HK-2 (cell line): ENCODE data around the gene VWDE.
A peak's percentile ranks its signal among the peaks of the same experiment; 100 is the strongest.
"Not testable (repeated sequence)": the region's sequence is repeated elsewhere in the genome, so short reads cannot be mapped to it uniquely, and the experiment has no call there.

Source experiments
- DNase-seq: peaks from one replicate; pipeline ENCODE4 v3.0.0-alpha.2; 2018; ENCODE audit not compliant: unreplicated experiment

The VWDE gene

DNA sequence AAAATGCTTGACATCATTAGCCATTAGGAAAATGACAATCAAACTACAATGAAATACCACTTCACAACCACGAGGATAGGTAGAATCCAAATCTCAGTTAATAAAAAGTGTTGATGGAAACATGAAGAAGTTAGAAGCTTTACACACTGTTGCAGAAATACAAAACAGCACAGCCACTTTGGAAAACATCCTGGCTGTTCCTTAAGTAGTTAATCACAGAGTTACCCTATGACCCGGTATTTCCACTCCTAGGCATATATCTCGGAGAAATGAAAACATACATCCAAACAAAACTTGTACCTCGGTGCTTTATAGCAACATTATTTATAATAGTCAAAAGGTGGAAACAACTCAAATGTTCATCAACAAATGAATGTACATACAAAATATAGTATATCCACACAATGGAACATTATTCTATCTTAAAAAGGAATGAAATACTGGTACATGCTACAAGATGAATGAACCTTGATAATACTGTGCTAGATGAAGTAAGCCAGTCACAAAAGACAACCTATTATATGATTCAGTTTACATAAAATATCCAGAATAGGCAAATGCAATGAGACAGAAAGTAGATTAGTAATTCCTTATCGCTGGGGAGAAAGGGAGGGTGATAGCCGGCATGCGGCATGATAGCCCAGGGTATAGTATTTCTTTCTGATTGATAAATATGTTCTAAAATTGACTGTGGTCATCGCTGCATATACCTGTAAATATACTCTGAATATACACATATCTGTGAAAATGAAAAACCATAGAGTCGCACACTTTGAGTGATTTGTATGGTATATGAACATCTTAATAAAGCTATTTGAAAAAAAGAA lies 1.9 kb downstream of the VWDE start:
- no peak for DNase-seq

DNA sequence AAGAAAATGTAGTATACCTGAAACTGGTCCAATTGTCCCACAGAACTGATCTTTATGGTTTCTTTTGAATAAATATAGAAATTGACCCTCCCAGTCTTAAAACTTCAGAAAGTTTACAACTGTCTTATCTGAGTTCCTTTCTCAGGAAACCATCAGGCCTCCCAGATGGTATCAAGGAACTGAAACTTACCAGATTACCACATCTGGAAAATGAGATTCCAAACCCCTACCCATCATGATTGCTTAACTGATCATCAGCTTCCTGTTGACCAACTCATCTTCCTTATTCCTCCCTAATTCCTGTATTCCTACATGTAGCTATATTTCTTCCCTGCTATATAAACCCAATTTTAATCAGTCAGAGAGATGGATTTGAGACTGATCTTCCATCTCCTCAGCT lies 5.5 kb downstream of the VWDE start:
- no peak for DNase-seq

DNA sequence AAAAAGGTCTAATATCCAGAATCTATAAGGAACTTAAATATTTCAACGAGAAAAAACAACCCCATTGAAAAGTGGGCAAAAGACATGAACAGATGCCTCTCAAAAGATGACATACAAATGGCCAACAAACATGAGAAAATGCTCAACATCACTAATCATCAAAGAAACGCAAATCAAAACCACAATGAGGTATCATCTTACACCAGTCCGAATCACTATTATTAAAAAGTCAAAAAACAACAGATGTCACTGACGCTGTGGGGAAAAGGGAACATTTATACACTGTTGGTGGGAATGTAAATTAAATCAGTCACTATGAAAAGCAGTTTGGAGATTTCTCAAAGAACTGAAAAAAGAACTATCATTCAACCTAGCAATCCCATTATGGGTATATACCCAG lies 6.0 kb downstream of the VWDE start:
- DNase-seq, result no peak

- DNase-seq, result not testable (repeated sequence)
Observed at GRCh38 chr7:12396670-12397069, 7.0 kb downstream of the VWDE start.

DNA sequence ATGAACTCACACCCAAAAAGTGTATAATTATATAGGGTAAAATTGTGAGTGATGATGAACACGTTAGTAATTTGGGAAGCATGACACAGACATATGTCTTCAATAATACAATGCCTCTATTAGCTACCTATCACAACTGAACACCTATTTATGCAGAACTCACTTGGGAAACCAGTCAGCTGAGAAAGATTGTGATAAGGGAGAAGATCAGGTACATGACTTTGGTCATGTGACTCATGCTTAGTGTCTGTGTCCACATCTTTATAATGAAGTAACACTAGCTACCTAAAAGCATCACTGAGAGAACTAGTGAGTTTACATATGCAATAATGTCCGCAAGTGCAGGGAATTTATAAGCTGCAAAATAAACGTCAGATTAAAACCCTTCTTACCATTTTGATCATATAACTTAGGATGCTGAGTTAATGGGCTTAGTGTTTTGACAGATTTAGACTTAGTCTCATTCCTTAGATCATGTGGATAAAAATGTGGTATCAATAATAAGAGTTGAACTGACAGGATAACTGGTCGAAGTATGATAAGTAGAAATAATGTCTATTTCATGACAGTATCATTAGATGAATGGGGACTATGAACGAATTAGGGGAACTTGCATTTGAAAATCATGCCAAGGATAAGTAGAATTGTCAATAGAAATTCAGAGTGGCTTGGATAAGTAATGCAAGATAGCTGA lies 11.6 kb downstream of the VWDE start:
- DNase-seq, result no peak

DNA sequence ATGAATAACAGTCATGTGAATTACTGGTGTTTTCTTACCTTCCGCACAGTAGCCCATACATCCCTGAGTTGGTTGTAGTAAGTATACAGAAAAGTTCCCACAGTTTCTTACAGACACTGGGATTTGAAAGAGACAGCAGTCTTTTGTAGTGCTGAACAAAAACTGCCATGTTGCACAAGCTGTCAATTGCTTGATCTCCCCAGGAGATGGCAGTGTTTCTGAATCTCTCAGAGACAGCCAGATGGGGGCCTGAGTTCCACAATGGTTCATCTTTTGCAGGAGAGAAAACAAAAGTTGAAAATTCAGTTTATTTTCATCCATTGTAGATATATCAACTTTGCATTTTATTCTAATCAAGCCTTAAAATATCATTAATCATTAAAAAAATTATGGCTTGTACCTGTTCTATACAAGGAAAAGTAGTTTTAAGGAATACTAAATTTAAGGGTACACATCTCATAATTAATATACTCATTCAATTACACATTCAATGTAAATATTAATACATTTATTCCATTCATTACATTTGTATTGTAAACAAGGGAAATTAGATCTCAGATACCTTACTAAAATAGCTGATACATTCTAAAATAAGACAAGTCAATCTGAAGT lies 14.5 kb downstream of the VWDE start:
- peak; percentile 25 for DNase-seq

GRCh38 chr7:12386313-12386740 lies 17.3 kb downstream of the VWDE start:
- no peak for DNase-seq

DNA sequence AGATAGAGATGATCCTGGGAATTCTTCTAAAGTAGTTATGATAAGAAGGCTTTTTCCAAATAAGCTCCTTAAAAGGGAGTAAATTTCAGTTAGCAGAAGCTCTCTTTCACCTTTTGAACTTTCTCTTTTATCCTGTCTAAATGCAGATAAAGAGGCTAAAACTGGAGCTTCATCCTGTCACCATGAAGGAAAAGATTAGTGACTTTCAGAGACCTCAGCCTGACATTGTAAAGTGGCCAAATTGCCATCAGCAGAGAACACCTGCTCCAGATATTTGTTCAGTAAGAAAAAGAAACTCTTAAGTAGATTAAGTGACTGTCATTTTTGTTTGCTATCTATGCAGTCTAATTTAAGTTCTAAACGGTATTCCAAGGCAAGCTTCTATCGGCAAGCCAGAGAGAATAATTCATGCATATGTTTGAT lies 18.3 kb downstream of the VWDE start:
- no peak for DNase-seq

DNA sequence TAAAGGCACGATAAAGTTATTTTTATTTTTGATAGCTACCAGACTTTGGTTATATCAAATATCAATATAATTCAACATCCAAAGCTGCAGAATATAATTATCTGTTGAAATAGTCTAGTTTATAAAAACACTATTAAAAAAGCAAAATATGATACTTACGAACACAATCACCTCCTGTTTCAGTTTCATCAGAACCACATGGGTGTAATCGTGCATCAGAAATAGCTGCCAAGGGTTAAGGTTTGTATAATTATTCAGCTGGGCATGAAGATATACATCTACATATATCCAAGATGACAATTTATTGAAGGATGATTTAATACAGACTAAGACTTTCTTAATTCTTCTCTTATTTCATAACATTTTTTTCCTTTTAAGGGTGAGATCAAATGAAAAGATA lies 20.3 kb downstream of the VWDE start:
- DNase-seq, result no peak

DNA sequence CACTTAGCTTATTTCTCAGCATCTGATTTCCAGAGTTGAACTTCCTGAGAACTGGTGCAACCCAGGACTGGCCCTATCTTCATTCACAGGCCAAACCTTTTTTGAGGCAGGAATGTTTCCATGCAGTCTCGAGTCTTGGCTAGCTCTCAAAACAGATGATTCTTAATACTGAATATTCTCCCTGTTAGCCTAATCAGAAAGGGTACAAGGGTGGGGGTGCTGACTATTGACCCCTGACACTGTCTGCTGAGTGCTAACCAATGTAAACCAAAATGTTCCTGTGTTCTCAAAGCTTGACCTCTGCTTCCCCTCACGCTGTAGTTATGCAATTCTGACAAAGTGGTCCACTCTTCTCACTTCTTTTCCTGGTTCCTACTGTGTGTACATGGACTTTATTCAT lies 25.3 kb downstream of the VWDE start:
- no peak for DNase-seq

DNA sequence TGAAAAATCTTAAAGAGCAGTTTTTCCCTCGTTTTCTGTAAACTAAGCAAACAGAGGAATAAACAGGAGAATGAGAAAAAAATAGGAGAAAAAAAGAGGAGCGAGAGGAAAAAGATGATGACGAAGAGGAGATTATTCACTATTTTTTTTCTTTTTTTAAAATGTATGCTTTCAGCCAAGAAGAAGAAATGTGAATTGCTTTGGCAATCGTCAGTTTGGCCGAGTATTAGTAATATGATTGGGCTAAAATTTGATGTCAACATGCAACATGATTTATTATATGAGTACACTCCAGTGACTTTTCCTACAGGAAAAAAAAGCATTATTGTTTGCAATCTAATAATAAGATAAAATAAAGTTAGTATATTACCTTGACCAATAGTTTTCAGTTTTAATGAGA lies 26.3 kb downstream of the VWDE start:
- no peak for DNase-seq

DNA sequence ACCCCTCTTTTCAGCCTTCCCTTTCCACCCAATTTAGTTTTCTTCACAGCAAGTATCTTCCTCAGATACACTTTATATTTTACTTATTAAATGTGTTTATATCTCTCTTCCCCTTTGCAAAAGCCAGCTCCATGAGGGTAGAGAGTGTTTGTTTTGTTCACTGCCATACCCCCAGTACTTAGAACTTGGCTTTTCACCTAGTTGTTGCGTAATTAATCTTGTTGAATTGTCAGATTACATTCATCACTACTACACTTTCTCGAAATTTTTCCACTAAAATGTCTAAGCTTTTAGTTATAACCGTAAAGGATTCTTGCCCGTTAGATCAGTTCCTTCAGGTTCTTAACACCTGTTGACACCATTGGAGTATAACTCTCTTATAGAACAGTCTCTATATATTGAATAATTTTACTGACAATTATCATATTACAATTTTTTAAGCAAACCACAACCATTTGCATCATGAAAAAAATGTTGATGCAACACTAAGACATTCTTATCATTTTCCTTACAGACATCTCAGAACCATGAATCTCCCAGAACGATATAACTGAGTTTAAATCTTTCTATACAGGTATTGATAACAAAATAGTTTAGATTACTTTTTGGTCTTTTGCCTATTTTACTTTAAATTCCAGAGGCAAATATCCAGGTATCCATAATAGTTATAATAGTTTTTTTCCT lies 29.9 kb downstream of the VWDE start:
- no peak for DNase-seq

DNA sequence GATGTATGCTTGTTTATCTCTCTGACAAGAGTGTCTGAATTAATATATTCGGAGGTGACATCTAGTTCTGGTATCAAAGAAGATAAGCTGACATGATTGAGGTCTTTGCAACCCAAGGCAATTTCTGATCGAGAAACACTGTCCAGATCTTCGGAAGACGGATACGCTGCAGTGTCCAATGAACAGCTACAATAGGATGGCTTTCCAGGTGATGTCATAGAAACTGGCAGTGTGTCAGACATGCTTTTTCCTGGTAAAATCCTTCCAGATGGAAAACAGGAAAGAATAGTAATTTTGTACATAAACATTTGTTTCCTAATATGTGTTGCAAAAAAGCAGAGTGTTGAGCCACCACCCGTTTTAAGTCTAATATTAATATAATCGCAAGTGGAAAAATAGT lies 33.4 kb downstream of the VWDE start:
- no peak for DNase-seq

DNA sequence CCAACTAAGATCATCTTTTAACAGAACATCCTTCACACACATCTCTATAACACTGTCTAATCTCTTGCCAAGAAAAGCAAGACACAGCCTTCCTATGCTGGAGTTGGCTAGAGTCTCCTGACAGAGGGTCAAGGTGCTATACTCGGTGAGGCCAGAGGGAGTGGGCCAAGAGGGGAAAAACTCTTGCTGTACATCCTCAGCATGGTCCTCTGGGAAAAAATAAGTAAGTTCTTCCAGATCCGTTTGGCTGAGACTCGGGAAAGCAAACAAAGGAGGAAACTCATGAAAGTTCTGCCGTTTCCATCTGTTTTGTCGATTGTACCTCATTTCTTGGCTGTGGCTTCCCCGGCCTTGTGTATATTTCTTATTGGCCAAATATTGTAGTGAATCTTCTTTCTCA lies 33.9 kb downstream of the VWDE start:
- DNase-seq, result no peak

DNA sequence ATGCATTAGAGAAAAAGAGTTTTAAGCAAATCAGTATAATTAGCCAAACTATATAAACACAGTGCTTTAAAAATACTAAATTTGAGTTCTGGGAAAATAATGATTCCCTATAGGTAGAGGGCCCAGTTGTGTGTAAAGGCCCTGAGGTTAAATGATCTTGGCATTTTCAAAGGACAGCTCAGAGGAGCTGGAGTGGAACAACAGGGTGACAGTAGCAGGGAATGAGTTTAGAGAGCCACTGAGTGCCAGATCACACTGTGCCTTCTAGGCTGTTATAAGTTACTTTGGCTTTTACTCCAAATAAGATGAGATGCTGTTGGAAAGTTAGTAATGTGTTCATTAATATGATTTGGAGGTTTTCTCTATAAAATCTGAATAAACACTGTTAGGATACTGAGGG lies 34.6 kb downstream of the VWDE start:
- DNase-seq, result no peak

- DNase-seq, result no peak
Observed at GRCh38 chr7:12360948-12361347, 42.7 kb downstream of the VWDE start.

GRCh38 chr7:12358694-12359093 lies 45.0 kb downstream of the VWDE start:
- no peak for DNase-seq

DNA sequence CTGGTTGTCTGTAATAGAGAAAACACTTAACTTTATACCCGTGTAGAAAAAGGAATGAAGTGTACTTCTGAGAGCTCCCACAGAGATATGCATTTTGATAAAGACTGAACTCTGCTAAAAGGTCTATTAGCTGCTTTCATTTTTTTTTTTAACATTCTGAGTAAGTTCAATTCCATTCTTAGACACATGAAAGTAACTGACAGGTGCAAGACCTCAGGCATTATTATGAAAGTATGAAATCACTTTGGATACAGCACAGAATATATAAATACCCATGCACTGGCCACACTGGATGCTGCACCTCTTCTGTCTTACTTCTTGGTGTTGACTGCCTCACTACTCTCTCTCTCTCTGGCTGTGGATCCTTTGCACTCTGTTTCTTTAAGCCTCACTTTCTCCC lies 46.2 kb downstream of the VWDE start:
- no peak for DNase-seq

- no peak for DNase-seq
Observed at GRCh38 chr7:12351843-12352242, 51.8 kb downstream of the VWDE start.

DNA sequence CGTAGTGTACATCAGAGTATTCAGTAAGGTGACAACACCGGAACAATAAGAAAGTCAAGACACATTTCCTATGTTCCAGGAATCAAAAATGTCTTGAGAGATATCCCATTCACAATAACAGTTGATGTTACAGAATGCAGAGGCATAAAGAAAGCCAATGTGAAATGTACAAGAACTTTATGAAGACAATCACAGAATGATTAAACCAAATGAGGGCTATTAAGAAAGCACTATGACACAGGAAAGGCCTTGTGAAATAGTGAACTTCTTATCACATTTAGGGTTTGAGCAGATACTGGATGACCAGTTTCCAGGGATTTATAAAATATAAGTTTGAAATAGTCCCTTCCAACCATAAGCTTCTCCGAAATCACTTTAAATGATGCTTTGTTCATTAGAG lies 52.7 kb downstream of the VWDE start:
- DNase-seq, result no peak

DNA sequence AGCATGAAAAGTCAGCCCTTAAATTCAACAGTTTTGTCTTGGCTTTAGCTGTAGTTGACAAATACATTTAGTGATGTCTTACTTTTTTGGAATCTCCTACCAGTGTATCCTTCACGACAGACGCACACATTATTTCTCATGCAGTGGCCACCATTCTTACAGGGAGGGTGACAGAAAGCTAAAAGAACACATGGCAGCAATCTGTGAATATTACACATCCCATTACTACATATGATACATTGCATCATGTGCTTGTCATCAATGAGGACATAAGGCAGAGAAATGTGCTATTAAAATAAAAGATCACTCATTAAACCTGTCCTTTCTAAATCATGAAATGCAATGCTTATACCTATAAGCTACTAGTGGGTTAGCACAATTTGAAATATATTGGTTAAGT lies 66.6 kb downstream of the VWDE start:
- no peak for DNase-seq
